HEK293 (cell line): ENCODE results near the gene SLC6A11.

ENCODE experiments used
- SALL2 ChIP-seq: fragments of 450-650 bp; formaldehyde crosslinking; IDR thresholded peaks from 2 replicates; pipeline ENCODE4 v1.5.0; 2017; ENCODE audit warnings: missing biosample characterization, mild to moderate bottlenecking, missing genetic modification characterization, borderline replicate concordance
- SCRT2 ChIP-seq: fragments of 450-650 bp; formaldehyde crosslinking; IDR thresholded peaks from 2 replicates; pipeline ENCODE4 v1.5.1; 2016; ENCODE audit warnings: missing biosample characterization, missing genetic modification characterization
- ZNF174 ChIP-seq: fragments of 450-650 bp; formaldehyde crosslinking; IDR thresholded peaks from 2 replicates; pipeline ENCODE4 v1.5.0; 2017; ENCODE audit warnings: missing biosample characterization, mild to moderate bottlenecking, missing genetic modification characterization
- ZNF239 ChIP-seq: fragments of 450-650 bp; formaldehyde crosslinking; IDR thresholded peaks from 2 replicates; pipeline ENCODE4 v1.5.1; 2016; ENCODE audit warnings: missing biosample characterization, missing genetic modification characterization
- ZNF350 ChIP-seq: fragments of 450-650 bp; formaldehyde crosslinking; IDR thresholded peaks from 2 replicates; pipeline ENCODE4 v1.5.0; 2017; ENCODE audit warnings: missing biosample characterization, mild to moderate bottlenecking, missing genetic modification characterization

DNA sequence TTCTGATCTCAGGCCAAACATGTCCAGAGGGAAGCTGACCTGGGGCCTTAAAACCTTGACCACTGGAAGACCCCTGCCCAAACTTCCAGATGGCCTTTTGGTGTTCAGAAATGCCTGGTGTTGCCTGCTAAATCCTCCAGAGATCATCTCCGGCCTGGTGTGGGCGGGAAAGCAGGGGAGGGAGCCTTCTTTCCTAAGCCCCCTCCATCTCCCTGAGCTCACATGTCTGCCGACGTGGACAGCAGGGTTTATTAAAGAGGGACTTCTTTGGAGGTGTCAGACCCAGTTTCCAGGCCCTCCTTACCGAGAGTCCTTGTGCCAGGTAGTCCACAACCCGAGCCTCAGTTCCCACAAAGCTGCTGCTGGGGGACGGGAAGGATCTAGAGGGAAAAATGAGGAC is 120.7 kb downstream of the SLC6A11 start:
- TF ChIP-seq ZNF174: no peak
- TF ChIP-seq SALL2 (tag by site-specific recombination): no peak
- TF ChIP-seq ZNF350 (tag by site-specific recombination): no peak
- no peak for TF ChIP-seq ZNF239 (tag by site-specific recombination)
- no peak for TF ChIP-seq SCRT2 (tag by site-specific recombination)
